WTC11 (cell line): ENCODE data around the gene AK8.

ENCODE experiments used
- ATF3 ChIP-seq: sonication (generic); formaldehyde crosslinking; conservative IDR thresholded peaks from 2 replicates; pipeline ENCODE4 v1.8.1; 2022; ENCODE audit warnings: mild to moderate bottlenecking, missing genetic modification reagents
- CREM ChIP-seq: sonication (generic); formaldehyde crosslinking; IDR thresholded peaks from 2 replicates; pipeline ENCODE4 v1.8.1; 2022; ENCODE audit warnings: mild to moderate bottlenecking, missing genetic modification reagents, moderate library complexity
- CTCF ChIP-seq: fragments of 200-600 bp; IDR thresholded peaks from 2 replicates; pipeline ENCODE4 v1.8.0; 2022; ENCODE audit warnings: antibody characterized with exemption
- ELF4 ChIP-seq: sonication (generic); formaldehyde crosslinking; IDR thresholded peaks from 2 replicates; pipeline ENCODE4 v1.8.1; 2022; ENCODE audit warnings: low read depth, mild to moderate bottlenecking, moderate library complexity, missing genetic modification reagents
- FOXJ3 ChIP-seq: sonication (generic); formaldehyde crosslinking; IDR thresholded peaks from 2 replicates; pipeline ENCODE4 v1.9.0; 2021; ENCODE audit warnings: missing genetic modification reagents, mild to moderate bottlenecking, borderline replicate concordance
- IRF2 ChIP-seq: sonication (generic); formaldehyde crosslinking; IDR thresholded peaks from 2 replicates; pipeline ENCODE4 v1.8.0; 2022; ENCODE audit warnings: low read depth, missing genetic modification reagents, borderline replicate concordance
- JUN ChIP-seq: sonication (generic); formaldehyde crosslinking; IDR thresholded peaks from 2 replicates; pipeline ENCODE4 v1.8.0; 2023; ENCODE audit warnings: mild to moderate bottlenecking, missing genetic modification reagents
- NR3C1 ChIP-seq: sonication (generic); formaldehyde crosslinking; conservative IDR thresholded peaks from 2 replicates; pipeline ENCODE4 v1.8.1; 2023; ENCODE audit warnings: low read depth, mild to moderate bottlenecking, missing genetic modification reagents
- PREB ChIP-seq: sonication (generic); formaldehyde crosslinking; IDR thresholded peaks from 2 replicates; pipeline ENCODE4 v1.8.1; 2022; ENCODE audit warnings: mild to moderate bottlenecking, missing genetic modification reagents, moderate library complexity, borderline replicate concordance
- PRRX2 ChIP-seq: fragments of 250-450 bp; sonication (Bioruptor Pico); IDR thresholded peaks from 2 replicates; pipeline ENCODE4 v1.8.0; 2021; ENCODE audit warnings: mild to moderate bottlenecking
- RELA ChIP-seq: sonication (generic); formaldehyde crosslinking; IDR thresholded peaks from 2 replicates; pipeline ENCODE4 v1.8.1; 2022; ENCODE audit warnings: missing genetic modification reagents, mild to moderate bottlenecking, borderline replicate concordance
- USF2 ChIP-seq: sonication (generic); formaldehyde crosslinking; IDR thresholded peaks from 2 replicates; pipeline ENCODE4 v1.8.1; 2023; ENCODE audit warnings: mild to moderate bottlenecking, missing genetic modification reagents, moderate library complexity
- ZNF232 ChIP-seq: sonication (generic); formaldehyde crosslinking; IDR thresholded peaks from 2 replicates; pipeline ENCODE4 v1.8.0; 2022; ENCODE audit warnings: mild to moderate bottlenecking, missing genetic modification reagents
- ZNF423 ChIP-seq: fragments of 250-450 bp; sonication (Bioruptor Pico); IDR thresholded peaks from 2 replicates; pipeline ENCODE4 v2.1.2; 2022; ENCODE audit warnings: mild to moderate bottlenecking, moderate library complexity

GRCh38 chr9:132877458-132877823 lies 643 bp downstream of the AK8 start:
- TF ChIP-seq ATF3 (CRISPR knock-in tag) (no peak), CTCF (no peak), ZNF232 (CRISPR knock-in tag) (no peak), IRF2 (CRISPR knock-in tag) (no peak), ZNF423 (CRISPR knock-in tag) (no peak), RELA (CRISPR knock-in tag) (no peak), JUN (CRISPR knock-in tag) (no peak), USF2 (CRISPR knock-in tag) (no peak), PRRX2 (CRISPR knock-in tag) (no peak), CREM (CRISPR knock-in tag) (no peak), FOXJ3 (CRISPR knock-in tag) (no peak), ELF4 (CRISPR knock-in tag) (no peak), NR3C1 (CRISPR knock-in tag) (no peak), PREB (CRISPR knock-in tag) (no peak)
